Esophagus muscularis mucosa (tissue), 4 donors: Measurements from ENCODE around the gene GET4. TPM values are rescaled to one million over a fixed set of nuclear protein-coding genes. Genes with fewer than 3 reads are reported as not detected.
"Not testable (repeated sequence)": the region's sequence is repeated elsewhere in the genome, so short reads cannot be mapped to it uniquely, and the experiment has no call there.

Experiments used
- DNase-seq: peaks from one replicate; pipeline ENCODE4 v3.0.0-alpha.2; 2017; ENCODE audit errors: extremely low spot score
- H3K27ac ChIP-seq, 4 donors: fragments of 200-600 bp; sonication (generic); replicated peaks in 1 of 4; 1 replicate in 3 of 4; 2 replicates in 1 of 4; pipeline ENCODE4 v1.5.1; 2016 to 2019; ENCODE audit warnings: mild to moderate bottlenecking in 1 of 4
- H3K27me3 ChIP-seq, 4 donors: fragments of 200-600 bp; sonication (generic); one replicate each; pipeline versions ENCODE4 v1.5.1 to v1.6.0; 2016 to 2019
- H3K36me3 ChIP-seq, 4 donors: fragments of 200-600 bp; sonication (generic); one replicate each; pipeline ENCODE4 v1.5.1; 2016 to 2019
- H3K4me1 ChIP-seq, 4 donors: fragments of 200-600 bp; sonication (generic); one replicate each; pipeline ENCODE4 v1.5.1; 2016 to 2019
- H3K4me3 ChIP-seq, 4 donors: fragments of 200-600 bp; sonication (generic); 1 replicate in 2 of 4; 2 replicates in 2 of 4; pipeline ENCODE4 v1.5.1; 2016 to 2019; ENCODE audit warnings: mild to moderate bottlenecking in 4 of 4, moderate library complexity in 1 of 4
- H3K9me3 ChIP-seq, 4 donors: fragments of 200-600 bp; sonication (generic); 1 replicate in 3 of 4; 2 replicates in 1 of 4; pipeline ENCODE4 v1.5.1; 2016 to 2019
- CTCF ChIP-seq, 3 experiments: fragments of 200-600 bp in 2 of 3; fragments of 450-650 bp in 1 of 3; sonication (generic) in 2 of 3; IDR thresholded peaks; one replicate each; pipeline ENCODE4 v1.5.1; 2017 to 2019; ENCODE audit warnings: antibody characterized with exemption in 3 of 3, mild to moderate bottlenecking in 2 of 3, moderate library complexity in 1 of 3
- EP300 ChIP-seq: sonication (generic); formaldehyde crosslinking; IDR thresholded peaks from one replicate; pipeline ENCODE4 v1.6.1; 2017; ENCODE audit warnings: antibody characterized with exemption
- POLR2A ChIP-seq: fragments of 450-650 bp; IDR thresholded peaks from one replicate; pipeline ENCODE4 v1.6.1; 2017; ENCODE audit warnings: antibody characterized with exemption, moderate library complexity, mild to moderate bottlenecking, low read depth
- POLR2AphosphoS5 ChIP-seq, 2 donors: sonication (generic); formaldehyde crosslinking; IDR thresholded peaks; one replicate each; pipeline ENCODE4 v1.6.1; 2017; ENCODE audit warnings: antibody characterized with exemption in 2 of 2
- WGBS: methylation state at CpG from one replicate; pipeline ENCODE4 v1.1.5; 2018; 5-methylcytosine and 5-hydroxymethylcytosine counted together
- intact Hi-C: fragments of 100-400 bp; cut with DNase I; formaldehyde crosslinking; loops from one replicate; pipeline ENCODE4 v1.15.1; 2023
- total RNA-seq, 4 donors: library from RNA; depleted of rRNA; stranded (reverse); fragments of >200 nt; gene quantifications; one replicate each; pipeline versions ENCODE4 v1.1.0 to v1.2.1, GENCODE V29; 2016

GET4 gene
- total RNA-seq, 4 donors from 2014 or later = 24.7 to 41.3 (median 35.2) TPM

GRCh38 chr7:908591-909357 is 32.4 kb downstream of the GET4 start:
- H3K27me3 ChIP-seq, H3K9me3 ChIP-seq, intact Hi-C loops, DNase-seq: not testable (repeated sequence)
- H3K27ac ChIP-seq = peak overlapping the region; percentile 20 to 76 (median 48)
- peaks cover 6 to 36% (median 22%) of the 10 kb centered on the region in 4 donors for H3K4me1 ChIP-seq
- WGBS = 44% methylated on average over 5 of the region's 73 CpGs
- H3K4me3 ChIP-seq = peak overlapping the region; percentile 40 to 49 (median 43)
- peak; percentile 78 to 90 (median 78) for TF ChIP-seq CTCF (IDR thresholded peaks at IDR 0.05)
- H3K36me3 ChIP-seq = peaks cover 0 to 21% (median 9%) of the 10 kb centered on the region in 4 donors

DNA sequence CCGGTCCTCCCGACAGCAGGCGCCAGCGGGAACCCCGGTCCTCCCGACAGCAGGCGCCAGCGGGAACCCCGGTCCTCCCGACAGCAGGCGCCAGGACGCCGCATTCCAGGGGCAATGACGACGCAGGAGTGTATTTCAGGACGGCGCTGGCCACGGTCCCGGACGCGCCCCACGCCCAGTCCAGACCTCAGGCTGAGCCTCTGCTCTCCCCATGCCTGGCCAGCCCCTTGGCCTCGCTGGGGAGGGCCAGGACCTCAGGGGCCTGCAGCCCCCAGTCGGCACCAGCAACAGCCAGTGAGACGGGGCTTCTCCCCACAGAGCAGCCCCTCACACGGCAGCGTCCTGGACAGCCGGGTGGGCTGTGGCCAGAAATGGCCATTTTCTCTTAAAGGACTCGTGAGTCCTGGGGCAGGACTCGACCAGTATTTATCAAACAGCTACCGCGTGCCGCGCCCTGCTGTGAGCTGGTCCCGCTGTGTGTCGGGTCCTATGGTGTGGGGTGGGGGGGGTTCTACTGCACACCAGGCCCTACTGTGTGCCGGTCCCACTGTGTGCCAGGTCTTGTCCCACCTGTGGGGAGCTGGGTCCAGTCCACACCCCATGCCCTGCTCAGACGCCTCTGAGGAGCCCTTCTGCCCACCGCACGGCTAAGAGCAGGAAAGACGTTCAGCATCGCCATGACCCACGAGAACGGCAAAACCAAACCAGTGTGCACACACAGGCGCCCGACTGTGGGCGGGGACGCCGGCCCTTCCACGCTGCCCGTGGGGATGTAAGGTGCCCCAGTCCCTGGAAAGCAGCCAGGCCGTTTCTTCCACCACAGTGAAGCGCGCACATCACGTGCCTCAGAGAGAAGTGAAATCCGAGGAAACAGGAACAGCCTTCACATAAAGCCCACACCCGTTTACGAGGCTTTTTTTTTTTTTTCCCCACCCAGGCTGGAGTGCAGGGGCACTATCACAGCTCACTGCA is 33.3 kb downstream of the GET4 start:
- H3K4me3 ChIP-seq = peak overlapping the region; percentile 40 to 49 (median 43)
- DNase-seq = no peak
- peaks cover 6 to 38% (median 23%) of the 10 kb centered on the region in 4 donors for H3K4me1 ChIP-seq
- WGBS = 54% methylated on average over 28 of the region's 58 CpGs
- H3K27me3 ChIP-seq = no peaks in the 10 kb centered on the region
- H3K36me3 ChIP-seq = peaks cover 0 to 15% (median 6%) of the 10 kb centered on the region in 4 donors
- no peaks in the 10 kb centered on the region for H3K9me3 ChIP-seq
- peak overlapping the region; percentile 48 to 76 (median 54) for H3K27ac ChIP-seq
- no peak for TF ChIP-seq POLR2A
- TF ChIP-seq CTCF (IDR thresholded peaks at IDR 0.05) = no peak
- peak in 1 of 2 donors; percentile 27 for TF ChIP-seq POLR2AphosphoS5 (IDR thresholded peaks at IDR 0.05)
- no peak for TF ChIP-seq EP300
- intact Hi-C loops = loop anchor here (5.0 kb wide), 1 partner anchor 43 kb away; the partner anchor contains the start of gene ADAP1

GRCh38 chr7:910441-910861 is 34.1 kb downstream of the GET4 start:
- peak overlapping the region in 1 of 4 donors; percentile 76 for H3K27ac ChIP-seq
- H3K36me3 ChIP-seq = peaks cover 0 to 12% (median 6%) of the 10 kb centered on the region in 4 donors
- H3K4me1 ChIP-seq = peaks cover 6 to 41% (median 23%) of the 10 kb centered on the region in 4 donors
- no peak for DNase-seq
- intact Hi-C loops = loop anchor here (5.0 kb wide), 1 partner anchor 42 kb away; the partner anchor contains the start of gene ADAP1
- TF ChIP-seq EP300 (no peak), POLR2A (no peak), CTCF (IDR thresholded peaks at IDR 0.05) (no peak), POLR2AphosphoS5 (IDR thresholded peaks at IDR 0.05) (no peak)
- no peak overlapping the region for H3K4me3 ChIP-seq
- no peaks in the 10 kb centered on the region for H3K9me3 ChIP-seq
- H3K27me3 ChIP-seq = no peaks in the 10 kb centered on the region
- 82% methylated on average over 11 of the region's 11 CpGs for WGBS

GRCh38 chr7:910931-911431 is 34.6 kb downstream of the GET4 start:
- 91% methylated on average over 7 of the region's 19 CpGs for WGBS
- peaks cover 0 to 12% (median 6%) of the 10 kb centered on the region in 4 donors for H3K36me3 ChIP-seq
- no peak for TF ChIP-seq POLR2A
- no peak for TF ChIP-seq EP300
- TF ChIP-seq POLR2AphosphoS5 (IDR thresholded peaks at IDR 0.05) = no peak
- no peak for TF ChIP-seq CTCF (IDR thresholded peaks at IDR 0.05)
- H3K27me3 ChIP-seq = no peaks in the 10 kb centered on the region
- no peak for DNase-seq
- H3K4me3 ChIP-seq = no peak overlapping the region
- no peaks in the 10 kb centered on the region for H3K9me3 ChIP-seq
- no peak overlapping the region for H3K27ac ChIP-seq
- intact Hi-C loops = loop anchor here (5.0 kb wide), 1 partner anchor 41 kb away; the partner anchor contains the start of gene ADAP1
- H3K4me1 ChIP-seq = peaks cover 6 to 47% (median 25%) of the 10 kb centered on the region in 4 donors
